ENCODE data around the gene MYLK3. TPM values are rescaled to one million over a fixed set of nuclear protein-coding genes. Genes with fewer than 3 reads are reported as not detected.

Gene MYLK3
- total RNA-seq, 4 donors from 2014 or later: not detected

- no peaks in the 10 kb centered on the region for H3K27me3 ChIP-seq
- no peaks in the 10 kb centered on the region for H3K9me3 ChIP-seq
- H3K36me3 ChIP-seq: no peaks in the 10 kb centered on the region
- H3K4me3 ChIP-seq: no peak overlapping the region
- no peak for DNase-seq
- TF ChIP-seq, protein P1, sequence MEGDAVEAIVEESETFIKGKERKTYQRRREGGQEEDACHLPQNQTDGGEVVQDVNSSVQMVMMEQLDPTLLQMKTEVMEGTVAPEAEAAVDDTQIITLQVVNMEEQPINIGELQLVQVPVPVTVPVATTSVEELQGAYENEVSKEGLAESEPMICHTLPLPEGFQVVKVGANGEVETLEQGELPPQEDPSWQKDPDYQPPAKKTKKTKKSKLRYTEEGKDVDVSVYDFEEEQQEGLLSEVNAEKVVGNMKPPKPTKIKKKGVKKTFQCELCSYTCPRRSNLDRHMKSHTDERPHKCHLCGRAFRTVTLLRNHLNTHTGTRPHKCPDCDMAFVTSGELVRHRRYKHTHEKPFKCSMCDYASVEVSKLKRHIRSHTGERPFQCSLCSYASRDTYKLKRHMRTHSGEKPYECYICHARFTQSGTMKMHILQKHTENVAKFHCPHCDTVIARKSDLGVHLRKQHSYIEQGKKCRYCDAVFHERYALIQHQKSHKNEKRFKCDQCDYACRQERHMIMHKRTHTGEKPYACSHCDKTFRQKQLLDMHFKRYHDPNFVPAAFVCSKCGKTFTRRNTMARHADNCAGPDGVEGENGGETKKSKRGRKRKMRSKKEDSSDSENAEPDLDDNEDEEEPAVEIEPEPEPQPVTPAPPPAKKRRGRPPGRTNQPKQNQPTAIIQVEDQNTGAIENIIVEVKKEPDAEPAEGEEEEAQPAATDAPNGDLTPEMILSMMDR (IDR thresholded peaks at IDR 0.05): no peak
- TF ChIP-seq POLR2A (IDR thresholded peaks at IDR 0.05): no peak
- H3K4me1 ChIP-seq: no peaks in the 10 kb centered on the region
- H3K27ac ChIP-seq: no peak overlapping the region
Measured at GRCh38 chr16:46736695-46737094, 11.4 kb downstream of the MYLK3 start.

DNA sequence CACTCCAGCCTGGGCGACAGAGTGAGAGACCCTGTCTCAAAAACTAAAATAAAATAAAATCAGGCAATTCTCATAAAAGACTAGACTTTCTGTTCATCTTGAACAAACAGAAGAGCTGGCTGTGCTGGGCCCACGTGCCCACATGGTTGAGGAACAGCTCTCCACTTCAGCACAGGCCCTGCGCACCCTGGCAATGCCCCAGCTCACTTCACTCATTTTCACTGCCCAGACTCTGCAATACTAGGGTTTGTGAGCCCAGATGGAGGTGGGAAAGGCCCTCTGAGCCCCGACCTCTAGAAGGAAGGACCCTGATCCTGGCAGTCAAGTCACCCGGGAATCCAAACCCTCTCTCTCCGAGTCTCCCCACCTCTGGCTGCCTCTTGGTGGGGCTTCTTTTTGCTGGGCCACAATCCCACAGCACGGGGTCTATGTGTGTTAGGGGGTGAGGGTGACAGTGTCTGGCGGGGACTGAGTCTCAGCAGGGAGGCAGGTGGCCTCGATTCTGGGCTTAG is 14.8 kb downstream of the MYLK3 start:
- no peaks in the 10 kb centered on the region for H3K36me3 ChIP-seq
- no peak for DNase-seq
- H3K4me1 ChIP-seq: no peaks in the 10 kb centered on the region
- no peak overlapping the region for H3K27ac ChIP-seq
- H3K27me3 ChIP-seq: no peaks in the 10 kb centered on the region
- TF ChIP-seq POLR2A (IDR thresholded peaks at IDR 0.05): no peak
- TF ChIP-seq, protein P1 (IDR thresholded peaks at IDR 0.05): no peak
- no peak overlapping the region for H3K4me3 ChIP-seq
- H3K9me3 ChIP-seq: no peaks in the 10 kb centered on the region

DNA sequence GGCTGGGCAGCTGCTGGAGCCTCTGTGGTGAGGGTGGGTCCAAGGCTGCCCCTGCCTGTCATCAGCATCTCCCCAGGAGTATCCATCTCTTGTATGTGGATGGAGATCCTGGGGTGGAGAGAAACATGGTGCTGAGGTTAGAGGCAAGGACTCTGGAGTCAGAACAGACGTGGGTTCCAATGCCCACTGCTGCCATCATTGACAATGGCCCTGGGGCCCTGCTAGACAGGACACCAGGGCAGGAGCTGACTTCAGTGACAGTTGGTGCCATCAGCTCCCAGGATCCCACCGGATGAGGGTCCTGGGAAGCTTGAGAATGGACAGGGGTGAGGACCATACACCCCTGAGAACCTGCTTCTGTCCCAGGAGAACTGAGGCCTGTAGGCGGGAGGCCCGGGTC is 15.6 kb downstream of the MYLK3 start:
- Histone ChIP-seq H3K36me3 (no peaks in the 10 kb centered on the region), H3K27me3 (no peaks in the 10 kb centered on the region), H3K27ac (no peak overlapping the region), H3K4me1 (no peaks in the 10 kb centered on the region), H3K9me3 (no peaks in the 10 kb centered on the region), H3K4me3 (no peak overlapping the region)
- TF ChIP-seq, protein P1 (IDR thresholded peaks at IDR 0.05): no peak
- no peak for TF ChIP-seq POLR2A (IDR thresholded peaks at IDR 0.05)
- DNase-seq: no peak

DNA sequence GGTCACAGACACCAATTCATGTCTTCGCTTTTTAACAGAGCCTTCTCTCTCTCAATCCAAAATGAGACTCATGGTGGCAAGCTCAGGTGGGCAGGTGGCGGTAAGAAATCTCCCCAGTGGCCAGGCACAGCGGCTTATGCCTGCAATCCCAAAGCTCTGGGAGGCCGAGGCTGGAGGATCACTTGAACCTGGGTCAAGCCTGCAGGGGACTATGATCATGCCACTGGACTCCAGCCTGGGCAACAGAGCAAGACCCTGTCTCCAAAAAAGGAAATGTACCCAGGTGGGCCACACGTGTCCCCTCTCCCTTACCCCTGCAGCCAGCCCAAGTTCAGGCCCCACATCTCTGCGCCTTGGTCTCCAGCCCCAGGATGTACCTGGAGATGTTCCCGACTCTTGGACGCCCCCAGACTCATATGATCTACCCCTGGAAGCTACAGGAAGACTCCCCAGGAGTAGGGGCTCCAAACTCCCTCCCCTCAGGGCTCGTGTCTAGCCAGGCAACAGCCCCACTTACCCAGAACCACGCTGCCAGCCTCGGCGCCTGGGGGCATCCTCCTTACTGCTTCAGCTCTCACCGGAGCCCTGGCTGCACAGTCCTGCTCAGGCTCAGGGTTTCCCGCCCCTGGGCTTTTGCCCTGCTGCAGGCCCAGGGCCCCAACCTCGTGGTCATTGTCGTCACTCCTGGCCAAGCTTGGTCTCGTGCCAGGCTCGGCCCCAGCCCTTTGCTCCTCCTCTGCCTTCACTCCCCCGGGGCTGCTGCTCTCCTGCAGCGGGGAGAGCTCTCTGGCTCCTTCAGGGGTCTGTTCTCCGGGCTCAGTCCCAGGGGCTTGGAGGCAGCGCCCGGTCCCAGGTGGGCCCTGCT is 16.2 kb downstream of the MYLK3 start:
- H3K27ac ChIP-seq: no peak overlapping the region
- TF ChIP-seq, protein P1 (IDR thresholded peaks at IDR 0.05): no peak
- TF ChIP-seq POLR2A (IDR thresholded peaks at IDR 0.05): no peak
- no peak overlapping the region for H3K4me3 ChIP-seq
- no peaks in the 10 kb centered on the region for H3K9me3 ChIP-seq
- no peaks in the 10 kb centered on the region for H3K27me3 ChIP-seq
- no peak for DNase-seq
- H3K4me1 ChIP-seq: no peaks in the 10 kb centered on the region
- H3K36me3 ChIP-seq: no peaks in the 10 kb centered on the region

DNA sequence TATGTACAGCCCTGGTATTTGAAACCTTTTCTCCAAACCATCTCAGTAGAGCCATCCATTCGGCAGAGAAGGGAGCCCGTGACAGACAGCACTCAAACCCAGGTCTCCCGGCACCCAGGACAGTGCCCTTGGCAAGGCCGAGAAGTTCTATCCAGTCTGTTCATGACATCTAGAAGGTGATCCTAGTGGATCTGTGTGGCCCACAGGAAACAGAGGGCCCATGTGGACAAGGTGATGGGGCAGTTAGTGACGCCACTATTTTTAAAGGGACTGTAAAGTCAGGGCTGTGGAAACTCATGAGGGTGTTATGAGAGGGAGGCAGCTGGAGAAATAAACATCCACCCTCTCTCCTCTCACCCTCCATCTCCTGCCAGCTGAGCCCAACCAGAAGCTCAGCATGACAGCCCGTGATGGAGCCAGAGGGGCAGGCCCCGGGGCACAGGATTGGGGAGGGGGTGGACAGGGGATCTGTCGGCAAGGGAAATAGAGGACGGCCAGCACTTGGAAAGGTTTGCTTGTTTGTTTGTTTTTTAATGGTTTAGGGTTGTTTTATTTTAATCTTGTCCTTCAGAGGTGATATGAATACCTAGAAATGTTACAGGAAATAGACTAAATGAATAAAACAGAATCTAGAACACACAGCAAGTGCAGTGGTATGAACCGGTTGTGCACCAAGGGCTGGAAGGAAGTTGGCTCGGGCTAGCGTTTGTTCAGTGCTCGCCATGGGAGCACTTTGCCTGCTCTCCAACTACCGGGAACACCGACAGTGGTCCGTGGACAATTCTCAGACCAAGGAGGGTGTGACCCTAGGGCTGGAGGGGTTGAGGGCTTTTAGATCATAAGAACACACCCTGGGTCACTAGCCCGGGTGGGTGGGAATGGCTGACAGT is 17.1 kb downstream of the MYLK3 start:
- Histone ChIP-seq H3K4me1 (no peaks in the 10 kb centered on the region), H3K4me3 (no peak overlapping the region), H3K27me3 (no peaks in the 10 kb centered on the region), H3K27ac (no peak overlapping the region), H3K36me3 (no peaks in the 10 kb centered on the region), H3K9me3 (no peaks in the 10 kb centered on the region)
- TF ChIP-seq POLR2A (IDR thresholded peaks at IDR 0.05): no peak
- TF ChIP-seq, protein P1 (IDR thresholded peaks at IDR 0.05): no peak
- no peak for DNase-seq
